Transverse colon (tissue), 4 donors: ENCODE measurements around the gene ABCB11.

Source experiments
- CTCF ChIP-seq, 5 experiments: fragments of 200-600 bp in 3 of 5; fragments of 450-650 bp in 2 of 5; sonication (generic) in 3 of 5; IDR thresholded peaks; 1 replicate in 2 of 5; 2 replicates in 3 of 5; pipeline ENCODE4 v1.5.1; 2016 to 2017; ENCODE audit warnings: antibody characterized with exemption in 5 of 5, inconsistent platforms in 3 of 5, mild to moderate bottlenecking in 2 of 5, moderate library complexity in 1 of 5
- EP300 ChIP-seq: sonication (generic); formaldehyde crosslinking; IDR thresholded peaks from one replicate; pipeline ENCODE4 v1.6.1; 2017; ENCODE audit warnings: antibody characterized with exemption, low read depth
- POLR2AphosphoS5 ChIP-seq, 3 donors: sonication (generic); formaldehyde crosslinking; IDR thresholded peaks; one replicate each; pipeline ENCODE4 v1.6.1; 2016; ENCODE audit warnings: antibody characterized with exemption in 3 of 3

DNA sequence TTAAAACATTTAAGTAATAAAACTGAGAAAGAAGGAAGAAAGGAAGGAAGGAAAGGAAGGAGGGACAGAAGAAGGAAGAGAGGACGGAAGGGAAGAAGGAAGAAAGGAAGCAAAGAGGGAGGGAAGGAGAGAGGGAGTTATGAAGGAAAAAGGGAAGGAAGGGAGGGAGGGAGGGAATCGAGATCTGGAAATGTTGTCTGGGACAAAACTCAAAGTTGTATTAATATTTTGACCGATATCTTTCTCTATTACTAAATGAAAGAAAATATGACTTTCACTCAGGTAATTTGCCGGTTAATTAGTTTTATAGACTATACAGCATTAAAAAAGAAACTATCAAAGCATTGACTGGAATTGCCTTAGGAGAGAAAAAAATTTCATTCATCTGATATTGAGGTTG lies 85.6 kb downstream of the ABCB11 start:
- TF ChIP-seq CTCF (IDR thresholded peaks at IDR 0.05), result no peak
- TF ChIP-seq POLR2AphosphoS5 (IDR thresholded peaks at IDR 0.05), result no peak
- no peak for TF ChIP-seq EP300
